Keratinocyte (primary cell): ENCODE data around the gene MANBA. TPM values are rescaled to one million over a fixed set of nuclear protein-coding genes. Genes with fewer than 3 reads are reported as not detected.

Experiments
- DNase-seq: peaks from one replicate; pipeline ENCODE4 v3.0.0-alpha.2; 2011; ENCODE audit warnings: low read depth, missing footprints, low spot score
- FAIRE-seq: peaks from 2 replicates; lab custom pipeline; 2011; peaks lifted over from hg19 to GRCh38; lab: Jason Lieb, UNC
- H2AFZ ChIP-seq: 2 replicates; pipeline ENCODE4 v1.6.0; 2012; ENCODE audit warnings: low read length, control low read depth, inconsistent platforms; ENCODE audit not compliant: control insufficient read depth
- H3K27ac ChIP-seq: 2 replicates; pipeline ENCODE4 v1.5.1; 2011; ENCODE audit warnings: low read length; ENCODE audit not compliant: control insufficient read depth, insufficient read depth
- H3K27me3 ChIP-seq: 3 replicates; pipeline ENCODE4 v1.6.0; 2011; ENCODE audit warnings: low read length; ENCODE audit not compliant: control insufficient read depth, insufficient read depth; ENCODE audit errors: extremely low read depth
- H3K36me3 ChIP-seq, 2 experiments: 2 replicates in 1 of 2; 3 replicates in 1 of 2; pipeline ENCODE4 v1.5.1; 2011; ENCODE audit warnings: low read length in 2 of 2, mild to moderate bottlenecking in 1 of 2; ENCODE audit not compliant: control insufficient read depth in 2 of 2, insufficient read depth in 2 of 2; ENCODE audit errors: extremely low read depth in 1 of 2
- H3K4me1 ChIP-seq: 3 replicates; pipeline ENCODE4 v1.5.1; 2011; ENCODE audit warnings: low read length; ENCODE audit not compliant: control insufficient read depth, insufficient read depth; ENCODE audit errors: extremely low read depth
- H3K4me2 ChIP-seq: 3 replicates; pipeline ENCODE4 v1.6.0; 2011; ENCODE audit warnings: low read depth, low read length; ENCODE audit not compliant: control insufficient read depth, insufficient read depth; ENCODE audit errors: extremely low read depth
- H3K4me3 ChIP-seq, 3 experiments: fragments of 200-600 bp in 1 of 3; sonication (generic) in 1 of 3; 2 replicates in 2 of 3; 3 replicates in 1 of 3; pipeline ENCODE4 v1.5.1; 2011 to 2016; ENCODE audit warnings: low read length in 3 of 3, mild to moderate bottlenecking in 3 of 3, control low read depth in 2 of 3, inconsistent platforms in 1 of 3, low read depth in 1 of 3, mixed read lengths in 1 of 3, mixed run types in 1 of 3, moderate library complexity in 1 of 3; ENCODE audit not compliant: control insufficient read depth in 2 of 3, insufficient read depth in 2 of 3; ENCODE audit errors: extremely low read depth in 1 of 3
- H3K79me2 ChIP-seq: 2 replicates; pipeline ENCODE4 v1.6.0; 2012; ENCODE audit warnings: low read length; ENCODE audit not compliant: control insufficient read depth, insufficient read depth
- H3K9ac ChIP-seq: 3 replicates; pipeline ENCODE4 v1.6.0; 2011; ENCODE audit warnings: low read length; ENCODE audit not compliant: control insufficient read depth, insufficient read depth; ENCODE audit errors: extremely low read depth
- H3K9me1 ChIP-seq: 3 replicates; pipeline ENCODE4 v1.6.0; 2011; ENCODE audit warnings: low read length; ENCODE audit not compliant: control insufficient read depth, insufficient read depth; ENCODE audit errors: extremely low read depth
- H3K9me3 ChIP-seq: 2 replicates; pipeline ENCODE4 v1.5.1; 2012; ENCODE audit warnings: low read depth, low read length; ENCODE audit not compliant: control insufficient read depth
- H4K20me1 ChIP-seq: 3 replicates; pipeline ENCODE4 v1.6.0; 2011; ENCODE audit warnings: low read length; ENCODE audit not compliant: control insufficient read depth, insufficient read depth; ENCODE audit errors: extremely low read depth
- CTCF ChIP-seq, 3 experiments: IDR thresholded peaks in 1 of 3; conservative IDR thresholded peaks in 1 of 3; optimal IDR thresholded peaks in 1 of 3; 2 replicates in 2 of 3; 3 replicates in 1 of 3; pipeline versions ENCODE3 to v1.5.1; 2011; ENCODE audit warnings: low read length in 3 of 3, mild to moderate bottlenecking in 3 of 3, moderate library complexity in 2 of 3, control low read depth in 1 of 3, inconsistent platforms in 1 of 3; ENCODE audit not compliant: insufficient read depth in 2 of 3; ENCODE audit errors: extremely low read depth in 1 of 3
- EZH2 ChIP-seq: IDR thresholded peaks from one replicate; pipeline ENCODE4 v1.6.1; 2012; ENCODE audit warnings: inconsistent platforms, mild to moderate bottlenecking, low read length, moderate library complexity
- dilution Hi-C: fragments of 300-500 bp; cut with MboI; formaldehyde crosslinking; loops from one replicate; pipeline ENCODE4 v1.7.0; 2020; ENCODE audit warnings: low sequenced_read_pairs; ENCODE audit not compliant: extremely low pct_ligation_motif_present
- polyA plus RNA-seq, 5 experiments: library from polyadenylated mRNA; depleted of rRNA in 3 of 5; stranded (reverse) in 3 of 5; stranded (forward) in 1 of 5; unstranded in 1 of 5; fragments of >200 nt; gene quantifications; 1 replicate in 1 of 5; 2 replicates in 3 of 5; 3 replicates in 1 of 5; pipeline versions ENCODE4 v1.2.1 to v1.2.3, GENCODE V29; 2011 to 2012; ENCODE audit warnings: missing spikeins in 2 of 5, low read depth in 1 of 5, low replicate concordance in 1 of 5

The MANBA gene
- polyA plus RNA-seq, 1 donor (not counting 4 experiments of a cell fraction or from before 2014, with no cell fraction given), result 9.3 TPM

- no peak overlapping the region for H2AFZ ChIP-seq
- no peaks in the 10 kb centered on the region for H3K4me1 ChIP-seq
- no peak for DNase-seq
- H3K27me3 ChIP-seq, result no peaks in the 10 kb centered on the region
- no peak overlapping the region for H3K9ac ChIP-seq
- no peak for FAIRE-seq
- H3K36me3 ChIP-seq, result no peaks in the 10 kb centered on the region
- TF ChIP-seq CTCF (optimal IDR thresholded peaks at IDR 0.05 in 1 of 3, IDR thresholded peaks at IDR 0.05 in 1 of 3, conservative IDR thresholded peaks at IDR 0.05 in 1 of 3; ENCODE audit: extremely low read depth in 1 of 3, insufficient read depth in 2 of 3, low read length in 3 of 3) (no peak), EZH2 (no peak)
- H3K9me3 ChIP-seq, result no peaks in the 10 kb centered on the region
- no peak overlapping the region for H3K27ac ChIP-seq
- no peaks in the 10 kb centered on the region for H3K79me2 ChIP-seq
- no peak overlapping the region for H3K4me2 ChIP-seq
- no peak overlapping the region for H3K4me3 ChIP-seq
- H3K9me1 ChIP-seq, result no peaks in the 10 kb centered on the region
- dilution Hi-C loops, result no loop called here
- H4K20me1 ChIP-seq, result no peaks in the 10 kb centered on the region
Measured at GRCh38 chr4:102693861-102694260, 66.9 kb downstream of the MANBA start.

GRCh38 chr4:102693262-102693850, 67.4 kb downstream of the MANBA start:
- H3K9ac ChIP-seq, result no peak overlapping the region
- H3K79me2 ChIP-seq, result no peaks in the 10 kb centered on the region
- dilution Hi-C loops, result no loop called here
- DNase-seq (no peak), FAIRE-seq (no peak)
- H3K4me2 ChIP-seq, result no peak overlapping the region
- H3K4me1 ChIP-seq, result peaks cover 2% of the 10 kb centered on the region
- H3K4me3 ChIP-seq, result no peak overlapping the region
- TF ChIP-seq EZH2 (no peak), CTCF (optimal IDR thresholded peaks at IDR 0.05 in 1 of 3, IDR thresholded peaks at IDR 0.05 in 1 of 3, conservative IDR thresholded peaks at IDR 0.05 in 1 of 3; ENCODE audit: extremely low read depth in 1 of 3, insufficient read depth in 2 of 3, low read length in 3 of 3) (no peak)
- H4K20me1 ChIP-seq, result no peaks in the 10 kb centered on the region
- H2AFZ ChIP-seq, result no peak overlapping the region
- no peaks in the 10 kb centered on the region for H3K27me3 ChIP-seq
- H3K9me1 ChIP-seq, result no peaks in the 10 kb centered on the region
- no peaks in the 10 kb centered on the region for H3K9me3 ChIP-seq
- no peaks in the 10 kb centered on the region for H3K36me3 ChIP-seq
- H3K27ac ChIP-seq, result no peak overlapping the region
